HG03039 (cell line): ENCODE measurements around the gene NSL1.

Source experiments
- ATAC-seq: cut with Tn5 transposase; IDR thresholded peaks from one replicate; pipeline ENCODE4 v1.9.1; 2021; ENCODE audit warnings: mild to moderate bottlenecking, moderate library complexity; ENCODE audit not compliant: unreplicated experiment

Gene NSL1, protein sequence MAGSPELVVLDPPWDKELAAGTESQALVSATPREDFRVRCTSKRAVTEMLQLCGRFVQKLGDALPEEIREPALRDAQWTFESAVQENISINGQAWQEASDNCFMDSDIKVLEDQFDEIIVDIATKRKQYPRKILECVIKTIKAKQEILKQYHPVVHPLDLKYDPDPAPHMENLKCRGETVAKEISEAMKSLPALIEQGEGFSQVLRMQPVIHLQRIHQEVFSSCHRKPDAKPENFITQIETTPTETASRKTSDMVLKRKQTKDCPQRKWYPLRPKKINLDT

DNA sequence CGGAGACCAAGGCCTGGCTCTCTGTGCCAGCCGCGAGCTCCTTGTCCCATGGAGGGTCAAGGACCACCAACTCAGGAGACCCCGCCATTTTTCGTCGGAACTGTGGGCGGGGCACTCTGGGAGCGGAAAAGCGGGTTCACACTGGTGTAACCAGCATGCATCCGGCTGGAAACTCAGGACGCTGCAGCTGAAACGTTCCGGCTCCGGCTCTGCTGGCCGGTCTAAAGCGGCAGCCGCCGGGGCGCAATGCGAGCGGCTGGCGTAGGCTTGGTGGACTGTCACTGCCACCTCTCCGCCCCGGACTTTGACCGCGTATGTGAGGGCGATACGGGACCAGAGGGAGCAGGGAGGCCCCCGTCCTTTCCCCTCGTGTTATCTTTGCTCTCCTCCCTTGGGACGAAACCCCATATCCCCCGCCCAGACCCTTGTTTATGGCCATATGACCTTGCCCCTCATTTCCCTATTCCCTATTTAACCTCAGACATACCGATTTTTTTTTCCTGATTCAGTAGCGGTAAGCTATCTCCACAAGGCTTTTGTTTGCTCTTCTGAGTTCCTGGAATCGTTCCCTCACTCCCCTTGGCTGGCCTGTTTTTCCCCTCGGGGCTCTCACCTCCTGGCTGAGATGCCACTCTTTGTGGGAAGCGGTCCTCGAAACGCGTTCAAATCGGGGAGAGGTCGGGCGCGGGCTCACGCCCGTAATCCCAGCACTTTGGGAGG, at the start of gene NSL1, which contains the start of gene TATDN3:
NSL1 (minus strand) TSS at position 102 of the 720 bp plus-strand sequence; CDS start at position 88, 14 bp downstream.
TATDN3 (plus strand) TSS at position 219 of the 720 bp plus-strand sequence; CDS start at position 247, 28 bp downstream.
- peak; percentile 68 for ATAC-seq

GRCh38 chr1:212838145-212838544, 46.6 kb upstream of the NSL1 start:
- ATAC-seq, result no peak

DNA sequence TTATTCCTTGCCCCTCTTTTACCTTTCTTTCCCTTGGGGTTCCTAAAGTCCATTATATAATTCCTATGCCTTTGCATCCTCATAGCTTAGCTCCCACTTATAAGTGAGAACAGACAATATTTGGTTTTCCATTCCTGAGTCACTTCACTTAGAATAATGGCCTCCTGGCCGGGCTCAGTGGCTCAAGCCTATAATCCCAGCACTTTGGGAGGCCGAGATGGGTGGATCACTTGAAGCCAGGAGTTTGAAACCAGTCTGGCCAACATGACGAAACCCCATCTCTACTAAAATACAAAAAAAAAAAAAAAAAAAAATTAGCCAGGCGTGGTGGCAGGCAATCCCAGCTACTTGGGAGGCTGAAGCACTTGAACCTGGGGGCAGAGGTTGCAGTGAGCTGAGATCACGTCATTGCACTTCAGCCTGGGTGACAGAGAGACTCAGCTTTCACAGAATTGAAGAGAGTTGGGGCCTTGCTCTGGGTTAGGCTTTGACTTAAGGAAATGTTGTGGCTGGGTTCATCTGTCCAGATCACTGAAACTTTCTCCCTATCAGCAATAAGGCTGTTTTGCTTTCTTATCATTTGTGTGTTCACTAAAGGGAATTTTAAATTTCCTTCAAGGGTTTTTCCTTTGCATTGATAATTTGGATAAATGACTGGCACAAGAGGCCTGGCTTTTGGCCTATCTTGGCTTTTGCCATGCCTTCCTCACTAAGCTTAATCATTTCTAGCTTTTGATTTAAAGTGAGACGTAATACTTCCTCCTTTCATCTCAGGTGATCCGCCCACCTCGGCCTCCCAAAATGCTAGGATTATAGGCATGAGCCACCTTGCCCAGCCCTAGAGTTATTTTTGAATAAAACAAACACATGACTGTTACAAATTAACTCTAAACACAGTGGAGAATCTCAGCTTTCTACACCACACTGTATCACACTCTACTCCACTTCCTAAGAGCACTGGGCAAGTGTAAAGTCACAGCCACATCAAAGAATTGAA, 41.9 kb upstream of the NSL1 start:
- ATAC-seq, result peak; percentile 72

DNA sequence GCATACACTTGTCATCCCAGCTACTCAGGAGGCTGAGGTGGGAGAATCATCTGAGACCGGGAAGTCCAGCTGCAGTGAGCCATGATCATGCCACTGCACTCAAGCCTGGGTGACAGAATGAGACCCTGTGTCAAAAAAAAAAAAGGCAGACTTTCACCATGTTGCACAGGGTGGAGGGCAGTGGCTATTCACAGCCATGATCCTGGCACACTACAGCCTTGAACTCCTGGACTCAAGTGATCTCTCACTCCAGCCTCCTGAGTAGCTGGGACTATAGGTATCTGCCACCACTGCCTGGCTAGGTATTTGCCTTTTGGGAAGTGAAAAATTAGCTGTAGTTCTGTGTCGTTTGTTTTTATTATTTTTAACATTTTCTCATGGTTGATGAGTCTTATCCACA, 36.8 kb upstream of the NSL1 start:
- no peak for ATAC-seq

GRCh38 chr1:212827831-212828278, 36.3 kb upstream of the NSL1 start:
- no peak for ATAC-seq

- ATAC-seq, result no peak
Observed at GRCh38 chr1:212827171-212827776, 35.7 kb upstream of the NSL1 start.

DNA sequence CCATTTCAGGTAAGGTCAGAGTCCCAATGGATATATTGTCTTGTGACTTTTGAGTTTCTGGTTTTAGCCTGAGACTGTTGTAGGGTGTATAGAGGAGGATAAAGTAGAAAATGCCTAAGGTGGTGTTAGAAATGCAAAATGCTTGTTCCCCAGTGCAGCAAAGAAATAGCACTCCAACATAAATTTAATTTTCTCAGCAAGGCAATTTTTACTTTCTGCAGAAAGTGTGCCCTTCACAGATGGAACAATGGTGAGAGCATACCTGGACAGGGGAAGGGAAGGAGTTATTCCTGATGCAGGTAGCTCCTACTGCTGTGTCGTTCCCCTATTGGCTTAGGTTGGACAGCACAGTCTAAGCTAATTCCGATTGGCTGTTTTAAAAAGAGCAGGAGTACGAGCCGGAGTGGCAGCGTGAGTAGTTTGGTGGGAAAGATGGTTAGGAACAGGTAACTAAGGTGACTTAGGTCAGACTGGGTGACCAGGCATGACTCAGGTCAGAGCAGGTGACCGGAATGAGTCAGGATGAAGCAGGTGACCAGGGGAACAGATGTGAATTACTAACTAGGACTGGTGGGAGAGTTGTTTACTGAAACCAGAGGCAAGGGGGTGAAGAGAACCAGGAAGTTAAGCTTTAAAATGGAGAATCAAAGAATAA, 34.3 kb upstream of the NSL1 start:
- no peak for ATAC-seq

DNA sequence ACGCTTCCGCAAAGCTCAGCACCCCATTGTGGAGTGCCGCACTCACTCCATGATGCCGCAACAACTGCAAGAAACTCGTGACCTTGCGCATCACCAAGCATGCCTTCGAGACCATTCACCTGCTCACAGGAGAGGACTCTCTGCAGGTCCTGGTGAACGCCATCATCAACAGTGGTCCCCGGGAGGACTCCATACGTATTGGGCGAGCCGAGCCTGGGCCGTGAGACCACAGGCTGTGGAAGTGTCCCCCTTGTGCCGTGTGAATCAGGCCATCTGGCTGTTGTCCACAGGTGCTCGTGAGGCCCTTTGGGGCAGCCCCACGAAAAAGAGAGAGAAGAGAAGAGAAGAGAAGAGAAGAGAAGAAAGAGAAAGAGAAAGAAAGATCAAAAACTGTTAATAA, 32.6 kb upstream of the NSL1 start:
- ATAC-seq, result no peak

GRCh38 chr1:212822956-212823355, 31.4 kb upstream of the NSL1 start:
- no peak for ATAC-seq

- no peak for ATAC-seq
Observed at GRCh38 chr1:212820969-212821368, 29.4 kb upstream of the NSL1 start.

- no peak for ATAC-seq
Observed at GRCh38 chr1:212819726-212820125, 28.1 kb upstream of the NSL1 start.

- ATAC-seq, result no peak
Observed at GRCh38 chr1:212816567-212817278, 25.1 kb upstream of the NSL1 start.

DNA sequence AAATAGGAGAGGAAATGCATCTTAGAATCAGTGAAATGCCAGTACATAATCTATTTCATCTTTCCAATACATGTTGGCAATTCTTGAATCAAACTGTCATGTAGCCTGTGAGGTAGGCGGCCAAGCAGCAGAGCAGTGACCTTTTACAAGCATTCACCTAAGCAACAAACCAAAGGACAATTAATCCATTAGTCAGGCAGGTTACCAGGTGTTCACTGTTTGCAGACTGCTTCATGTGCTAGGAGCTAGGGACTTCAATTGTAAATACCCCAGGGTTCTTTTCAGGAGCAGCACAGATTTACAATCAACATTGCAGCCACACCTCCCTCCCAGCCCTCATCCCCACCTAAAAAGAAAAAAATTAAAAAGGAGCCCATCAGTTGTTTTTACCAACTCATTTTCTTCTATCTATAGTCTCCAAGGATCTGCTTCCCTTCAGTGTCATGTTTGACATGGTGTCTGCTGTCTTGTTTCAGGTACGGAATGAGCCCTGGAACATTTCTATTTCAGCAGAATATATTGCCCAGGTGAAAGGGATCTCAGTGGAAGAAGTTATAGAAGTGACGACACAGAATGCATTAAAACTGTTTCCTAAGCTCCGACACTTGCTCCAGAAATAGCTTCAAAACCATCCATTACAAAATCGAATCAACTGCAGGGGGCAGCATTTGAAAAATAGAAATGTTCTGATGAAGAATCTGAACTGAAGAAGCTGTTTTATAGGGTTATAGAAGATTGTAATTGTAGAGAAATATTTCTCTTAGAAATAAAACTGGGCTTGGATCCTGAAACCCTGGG, 23.2 kb upstream of the NSL1 start:
- ATAC-seq, result no peak

DNA sequence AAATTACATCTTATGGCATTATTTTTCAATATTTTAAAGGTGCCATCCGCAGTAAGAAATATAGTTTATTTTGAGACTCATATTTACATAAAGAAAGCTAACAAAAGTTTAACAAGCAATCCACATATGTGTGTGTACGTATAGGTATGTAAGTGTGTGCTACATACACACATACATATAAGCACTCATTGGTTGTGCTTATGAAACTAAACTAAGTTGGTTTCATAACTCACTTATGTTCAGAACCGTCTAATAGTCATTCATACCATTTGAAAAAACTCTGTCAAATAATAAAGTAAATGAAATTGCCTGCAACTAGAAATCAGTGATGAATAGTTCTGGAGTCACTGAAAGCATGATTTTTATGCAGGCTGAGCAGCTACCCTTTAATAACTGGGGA, 14.2 kb upstream of the NSL1 start:
- ATAC-seq, result no peak

DNA sequence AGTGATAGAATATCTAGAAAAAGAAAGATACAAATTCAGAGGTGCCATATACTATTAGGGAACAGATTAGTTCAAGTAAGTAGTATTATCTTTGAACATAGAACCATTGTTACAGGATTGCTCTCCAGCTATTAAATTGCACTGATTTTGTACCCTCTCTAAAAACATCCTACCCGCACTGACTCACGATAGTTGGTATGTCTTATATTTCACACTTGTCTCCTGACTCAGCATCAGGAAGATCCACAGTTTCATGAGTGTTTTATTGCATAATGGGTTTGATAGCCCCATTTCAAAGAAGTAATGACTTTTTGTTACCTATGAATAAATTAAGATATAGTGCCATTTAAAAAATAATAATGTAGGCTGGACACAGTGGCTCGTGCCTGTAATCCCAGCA, 6.1 kb upstream of the NSL1 start:
- no peak for ATAC-seq

DNA sequence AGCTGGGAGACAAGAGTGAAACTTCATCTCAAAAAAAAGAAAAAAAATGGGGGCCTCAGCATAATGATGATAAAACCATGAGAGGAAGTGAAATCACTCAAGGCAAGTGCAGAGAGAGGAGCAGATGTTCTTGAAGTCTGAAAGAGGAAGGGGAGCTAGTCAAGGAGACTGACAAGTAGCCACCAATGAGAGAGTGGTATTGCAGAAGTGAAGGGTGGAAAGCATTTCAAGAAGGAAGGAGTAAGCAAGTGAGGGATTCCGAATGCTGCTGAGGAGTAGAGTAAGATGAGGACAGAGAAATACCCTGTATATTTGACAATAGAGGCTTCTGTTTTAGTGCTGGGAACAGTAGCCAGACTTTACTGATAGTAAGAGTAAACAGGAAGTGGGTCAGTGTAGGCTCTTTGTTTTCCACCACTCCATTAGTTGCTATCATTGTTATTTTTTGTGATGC, 3.0 kb upstream of the NSL1 start:
- peak; percentile 66 for ATAC-seq

DNA sequence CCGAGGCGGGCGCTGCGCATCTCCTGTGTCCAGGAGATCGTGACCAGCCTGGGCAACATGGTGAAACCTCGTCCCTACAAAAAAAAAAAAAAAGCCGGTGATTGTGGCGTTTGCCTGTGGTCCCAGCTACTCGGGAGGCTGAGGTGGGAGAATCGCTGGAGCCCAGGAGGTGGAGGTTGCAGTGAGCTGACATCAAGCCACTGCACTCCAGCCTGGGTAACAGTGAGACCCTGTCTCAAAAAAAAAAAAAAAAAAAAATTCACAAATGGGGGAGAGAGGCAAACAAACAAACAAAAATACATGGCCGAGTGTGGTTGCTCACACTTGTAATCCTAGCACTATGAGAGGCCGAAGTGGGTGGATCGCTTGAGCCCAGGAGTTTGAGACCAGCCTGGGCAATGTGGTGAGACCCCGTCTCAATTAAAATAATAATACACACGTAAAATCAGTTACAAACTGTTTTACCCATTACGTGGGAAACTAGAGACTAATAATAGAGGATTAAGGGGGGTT, 875 bp upstream of the NSL1 start:
- no peak for ATAC-seq

DNA sequence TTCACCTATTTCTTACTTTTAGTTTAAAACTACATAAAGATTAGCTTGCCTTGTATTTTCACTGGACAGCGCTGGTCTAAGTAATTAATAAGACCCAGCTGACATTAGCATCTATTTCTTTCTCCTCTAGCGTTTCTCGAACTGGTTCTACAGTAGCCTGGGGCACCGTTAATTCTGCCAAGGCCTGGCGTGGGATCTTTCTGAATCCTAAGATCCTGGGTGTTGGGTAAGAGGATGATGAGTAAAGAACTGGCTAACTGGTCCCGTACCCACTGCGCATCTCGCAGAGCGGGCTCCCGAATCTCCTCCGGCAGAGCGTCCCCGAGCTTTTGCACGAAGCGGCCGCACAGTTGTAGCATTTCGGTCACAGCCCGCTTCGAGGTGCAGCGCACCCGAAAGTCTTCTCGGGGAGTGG, 309 bp downstream of the NSL1 start:
- ATAC-seq, result peak; percentile 30
